Measurements from ENCODE around the gene MAGEB1. TPM values are rescaled to one million over a fixed set of nuclear protein-coding genes. Genes with fewer than 3 reads are reported as not detected.

Gene MAGEB1
- total and polyA plus RNA-seq, 5 donors, result not detected

DNA sequence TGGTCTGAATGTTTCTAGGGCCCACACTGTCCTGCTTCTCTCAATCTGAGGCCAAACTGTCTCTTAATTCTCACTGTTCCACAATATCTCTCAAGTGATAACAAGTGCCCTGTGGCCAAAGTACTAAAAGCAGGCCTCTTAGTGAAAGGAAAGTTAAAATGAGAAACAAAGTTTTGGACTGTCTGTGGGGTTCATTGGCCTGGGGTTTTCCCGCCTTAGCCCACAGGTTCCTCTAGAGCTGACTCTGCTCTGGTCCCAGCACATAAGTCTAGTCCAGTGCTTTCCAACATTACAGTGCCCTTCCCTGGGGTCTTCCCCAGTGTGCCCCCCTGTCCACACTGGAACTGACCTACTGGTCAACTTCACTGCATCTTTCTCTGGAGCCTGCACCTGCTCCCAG is 6.3 kb downstream of the MAGEB1 start:
- DNase-seq (no peak), ATAC-seq (no peak)
- no peaks in the 10 kb centered on the region for H3K27me3 ChIP-seq (ENCODE audit: control insufficient read depth, insufficient read depth)
- no peaks in the 10 kb centered on the region for H3K4me1 ChIP-seq (ENCODE audit: control insufficient read depth, insufficient read depth, low read length)
- H3K27ac ChIP-seq (ENCODE audit: low read length), result no peak overlapping the region
- no peaks in the 10 kb centered on the region for H3K9me3 ChIP-seq (ENCODE audit: control insufficient read depth, low read length)
- intact Hi-C loops (cut with DNase I), result no loop called here
- 84% methylated on average over 1 of the region's 1 CpG for WGBS
- no peak overlapping the region for H3K4me3 ChIP-seq (ENCODE audit: low read length)

GRCh38 chrX:30259927-30260326 is 13.0 kb downstream of the MAGEB1 start:
- DNase-seq (no peak), ATAC-seq (no peak)
- Histone ChIP-seq H3K27ac (ENCODE audit: low read length) (no peak overlapping the region), H3K9me3 (ENCODE audit: control insufficient read depth, low read length) (no peaks in the 10 kb centered on the region), H3K4me1 (ENCODE audit: control insufficient read depth, insufficient read depth, low read length) (no peaks in the 10 kb centered on the region), H3K27me3 (ENCODE audit: control insufficient read depth, insufficient read depth) (no peaks in the 10 kb centered on the region), H3K4me3 (ENCODE audit: low read length) (no peak overlapping the region)
- intact Hi-C loops (cut with DNase I), result no loop called here
- 83% methylated on average over 2 of the region's 2 CpGs for WGBS

DNA sequence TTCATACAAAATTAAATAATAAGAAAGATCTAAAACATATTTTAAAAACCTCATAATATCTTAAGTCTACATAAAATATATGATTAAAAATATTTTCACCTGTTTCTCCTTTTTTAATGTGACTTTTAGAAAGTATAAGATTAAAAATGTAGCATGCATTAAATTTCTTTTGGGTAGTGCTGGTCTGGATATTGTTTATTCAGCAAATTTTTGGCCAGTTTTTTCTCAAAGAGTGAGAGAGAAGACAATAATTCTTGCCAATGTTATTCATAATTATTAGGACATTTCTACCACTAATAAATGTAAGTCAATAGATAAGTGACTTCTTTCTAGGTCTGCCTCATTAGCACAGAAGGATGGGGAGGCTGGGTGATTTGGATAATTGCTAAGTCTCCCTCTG is 14.1 kb downstream of the MAGEB1 start:
- intact Hi-C loops (cut with DNase I), result no loop called here
- Histone ChIP-seq H3K27me3 (ENCODE audit: control insufficient read depth, insufficient read depth) (no peaks in the 10 kb centered on the region), H3K4me3 (ENCODE audit: low read length) (no peak overlapping the region), H3K27ac (ENCODE audit: low read length) (no peak overlapping the region), H3K4me1 (ENCODE audit: control insufficient read depth, insufficient read depth, low read length) (no peaks in the 10 kb centered on the region), H3K9me3 (ENCODE audit: control insufficient read depth, low read length) (no peaks in the 10 kb centered on the region)
- no peak for ATAC-seq
- no peak for DNase-seq

- no peak overlapping the region for H3K27ac ChIP-seq (ENCODE audit: low read length)
- H3K4me1 ChIP-seq (ENCODE audit: control insufficient read depth, insufficient read depth, low read length), result no peaks in the 10 kb centered on the region
- H3K27me3 ChIP-seq (ENCODE audit: control insufficient read depth, insufficient read depth), result no peaks in the 10 kb centered on the region
- DNase-seq (no peak), ATAC-seq (no peak)
- WGBS, result 83% methylated on average over 1 of the region's 1 CpG
- intact Hi-C loops (cut with DNase I), result no loop called here
- H3K4me3 ChIP-seq (ENCODE audit: low read length), result no peak overlapping the region
- H3K9me3 ChIP-seq (ENCODE audit: control insufficient read depth, low read length), result no peaks in the 10 kb centered on the region
These were observed 15.8 kb downstream of the MAGEB1 start for GRCh38 chrX:30262763-30263162.

DNA sequence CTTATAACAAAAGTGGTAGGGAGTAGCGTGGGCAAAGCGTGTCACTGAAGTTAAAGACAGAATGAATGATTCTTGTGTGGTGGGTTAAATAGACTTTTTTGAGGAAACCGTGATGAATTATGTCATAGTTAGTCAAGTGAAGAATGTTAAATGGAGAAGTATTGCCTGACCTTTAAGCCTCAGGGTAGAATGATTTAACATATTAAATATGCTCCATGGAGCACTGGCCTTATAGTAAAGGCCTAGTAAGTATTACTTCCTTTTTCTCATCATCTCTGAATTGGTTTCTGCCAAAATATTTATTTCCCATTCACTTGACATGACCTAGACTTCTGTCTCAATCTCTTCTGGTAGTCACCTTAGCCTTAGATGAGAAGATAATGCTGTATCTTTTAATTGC is 23.7 kb downstream of the MAGEB1 start:
- no peaks in the 10 kb centered on the region for H3K27me3 ChIP-seq (ENCODE audit: control insufficient read depth, insufficient read depth)
- no peak for ATAC-seq
- intact Hi-C loops (cut with DNase I), result loop anchor here in 1 of 4 donors (10.0 kb wide), 1 partner anchor 234 kb away; no protein-coding TSS in a partner anchor
- DNase-seq, result no peak
- H3K4me3 ChIP-seq (ENCODE audit: low read length), result no peak overlapping the region
- WGBS, result 87% methylated on average over 3 of the region's 3 CpGs
- no peak overlapping the region for H3K27ac ChIP-seq (ENCODE audit: low read length)
- no peaks in the 10 kb centered on the region for H3K9me3 ChIP-seq (ENCODE audit: control insufficient read depth, low read length)
- no peaks in the 10 kb centered on the region for H3K4me1 ChIP-seq (ENCODE audit: control insufficient read depth, insufficient read depth, low read length)

GRCh38 chrX:30275498-30275897 is 28.6 kb downstream of the MAGEB1 start:
- Histone ChIP-seq H3K4me1 (ENCODE audit: control insufficient read depth, insufficient read depth, low read length) (no peaks in the 10 kb centered on the region), H3K9me3 (ENCODE audit: control insufficient read depth, low read length) (no peaks in the 10 kb centered on the region), H3K27ac (ENCODE audit: low read length) (no peak overlapping the region), H3K4me3 (ENCODE audit: low read length) (no peak overlapping the region), H3K27me3 (ENCODE audit: control insufficient read depth, insufficient read depth) (no peaks in the 10 kb centered on the region)
- DNase-seq, result no peak
- no peak for ATAC-seq
- intact Hi-C loops (cut with DNase I), result loop anchor here in 2 of 4 donors (5.0 to 10.0 kb wide), 2 partner anchors 227 to 229 kb away; no protein-coding TSS in a partner anchor
- 33% methylated on average over 1 of the region's 1 CpG for WGBS

DNA sequence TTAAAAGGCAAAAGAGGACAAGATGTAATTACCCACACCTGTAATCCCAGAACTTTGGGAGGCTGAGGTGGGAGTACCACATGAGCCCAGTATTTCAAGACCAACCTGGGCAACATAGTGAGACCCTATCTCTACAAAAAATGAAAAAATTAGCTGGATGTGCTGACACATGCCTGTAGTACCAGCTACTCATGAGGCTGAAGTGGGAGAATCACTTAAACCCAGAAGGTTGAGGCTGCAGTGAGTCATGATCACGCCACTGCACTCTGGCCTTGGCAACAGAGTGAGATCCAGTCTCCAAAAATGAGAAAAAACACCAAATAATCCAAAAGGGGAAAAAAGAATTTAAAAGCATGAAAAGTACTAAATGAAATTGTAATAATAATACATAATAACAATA is 31.4 kb downstream of the MAGEB1 start:
- Histone ChIP-seq H3K27me3 (ENCODE audit: control insufficient read depth, insufficient read depth) (no peaks in the 10 kb centered on the region), H3K4me3 (ENCODE audit: low read length) (no peak overlapping the region), H3K27ac (ENCODE audit: low read length) (no peak overlapping the region), H3K4me1 (ENCODE audit: control insufficient read depth, insufficient read depth, low read length) (no peaks in the 10 kb centered on the region), H3K9me3 (ENCODE audit: control insufficient read depth, low read length) (no peaks in the 10 kb centered on the region)
- WGBS, result 74% methylated on average over 1 of the region's 1 CpG
- intact Hi-C loops (cut with DNase I), result loop anchor here in 2 of 4 donors (5.0 to 10.0 kb wide), 2 partner anchors 224 to 226 kb away; no protein-coding TSS in a partner anchor
- no peak for DNase-seq
- no peak for ATAC-seq

GRCh38 chrX:30280428-30280827 is 33.5 kb downstream of the MAGEB1 start:
- no peak overlapping the region for H3K4me3 ChIP-seq (ENCODE audit: low read length)
- no peak overlapping the region for H3K27ac ChIP-seq (ENCODE audit: low read length)
- no peaks in the 10 kb centered on the region for H3K9me3 ChIP-seq (ENCODE audit: control insufficient read depth, low read length)
- WGBS, result 86% methylated on average over 1 of the region's 1 CpG
- H3K4me1 ChIP-seq (ENCODE audit: control insufficient read depth, insufficient read depth, low read length), result no peaks in the 10 kb centered on the region
- DNase-seq, result no peak
- intact Hi-C loops (cut with DNase I), result no loop called here
- H3K27me3 ChIP-seq (ENCODE audit: control insufficient read depth, insufficient read depth), result no peaks in the 10 kb centered on the region
- ATAC-seq, result no peak

DNA sequence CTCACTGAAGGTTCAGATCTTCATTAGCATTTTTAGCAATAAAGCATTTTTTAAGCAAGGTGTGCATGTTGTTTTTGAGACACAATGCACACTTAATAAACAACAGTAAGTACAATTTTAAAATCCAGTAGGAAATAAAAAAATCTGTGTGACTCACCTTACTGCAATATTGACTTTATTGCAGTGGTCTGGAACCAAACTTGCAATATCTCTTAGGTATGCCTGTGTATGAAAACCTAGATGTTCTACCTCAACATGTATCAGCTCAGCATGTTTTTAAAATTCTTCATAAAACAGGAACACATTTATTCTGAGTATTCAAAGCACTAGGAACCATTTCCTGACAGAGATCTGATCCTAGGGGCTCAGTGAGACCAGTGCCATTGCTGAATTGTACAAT is 35.6 kb downstream of the MAGEB1 start:
- DNase-seq, result no peak

GRCh38 chrX:30283456-30284200 is 36.7 kb downstream of the MAGEB1 start:
- intact Hi-C loops (cut with DNase I), result no loop called here
- Histone ChIP-seq H3K9me3 (ENCODE audit: control insufficient read depth, low read length) (no peaks in the 10 kb centered on the region), H3K4me1 (ENCODE audit: control insufficient read depth, insufficient read depth, low read length) (no peaks in the 10 kb centered on the region), H3K27ac (ENCODE audit: low read length) (peak overlapping the region; percentile 52), H3K27me3 (ENCODE audit: control insufficient read depth, insufficient read depth) (no peaks in the 10 kb centered on the region), H3K4me3 (ENCODE audit: low read length) (no peak overlapping the region)
- no peak for ATAC-seq
- 70% methylated on average over 3 of the region's 3 CpGs for WGBS
- no peak for DNase-seq

More for the DNA sequence above, 35.6 kb downstream of the MAGEB1 start:
- no peak overlapping the region for H3K27ac ChIP-seq (ENCODE audit: low read length)
- H3K4me1 ChIP-seq (ENCODE audit: control insufficient read depth, insufficient read depth, low read length), result no peaks in the 10 kb centered on the region
- H3K27me3 ChIP-seq (ENCODE audit: control insufficient read depth, insufficient read depth), result no peaks in the 10 kb centered on the region
- no peaks in the 10 kb centered on the region for H3K9me3 ChIP-seq (ENCODE audit: control insufficient read depth, low read length)
- H3K4me3 ChIP-seq (ENCODE audit: low read length), result no peak overlapping the region
- intact Hi-C loops (cut with DNase I), result no loop called here
- ATAC-seq, result no peak

GRCh38 chrX:30296408-30297254 is 49.7 kb downstream of the MAGEB1 start:
- Histone ChIP-seq H3K27ac (ENCODE audit: low read length) (no peak overlapping the region), H3K4me1 (ENCODE audit: control insufficient read depth, insufficient read depth, low read length) (no peaks in the 10 kb centered on the region), H3K27me3 (ENCODE audit: control insufficient read depth, insufficient read depth) (no peaks in the 10 kb centered on the region), H3K4me3 (ENCODE audit: low read length) (no peak overlapping the region), H3K9me3 (ENCODE audit: control insufficient read depth, low read length) (no peaks in the 10 kb centered on the region)
- DNase-seq (no peak), ATAC-seq (no peak)
- intact Hi-C loops (cut with DNase I), result no loop called here
- WGBS, result 67% methylated on average over 5 of the region's 5 CpGs

Data from right cardiac atrium (tissue), 5 donors.